Loucy (cell line): ENCODE results near the gene TMEM169.

ENCODE experiments used
- H2AFZ ChIP-seq: fragments of 200-600 bp; sonication (generic); 2 replicates; pipeline ENCODE4 v1.6.0; 2016; ENCODE audit warnings: antibody characterized with exemption, mild to moderate bottlenecking, low read length, moderate library complexity
- H3F3A ChIP-seq: fragments of 200-600 bp; 2 replicates; pipeline ENCODE4 v1.6.0; 2016; ENCODE audit warnings: antibody characterized with exemption, low read depth, mild to moderate bottlenecking
- H3K27me3 ChIP-seq: fragments of 200-600 bp; sonication (generic); 2 replicates; pipeline ENCODE4 v1.6.1; 2014; ENCODE audit warnings: low read length, mild to moderate bottlenecking; ENCODE audit not compliant: insufficient read depth, poor library complexity, severe bottlenecking
- H3K36me3 ChIP-seq: fragments of 200-600 bp; sonication (generic); 2 replicates; pipeline ENCODE4 v1.6.1; 2016; ENCODE audit warnings: low read length; ENCODE audit not compliant: insufficient read depth
- H3K4me1 ChIP-seq: fragments of 200-600 bp; sonication (generic); 2 replicates; pipeline ENCODE4 v1.5.1; 2014; ENCODE audit warnings: low read length, mild to moderate bottlenecking; ENCODE audit not compliant: insufficient read depth, poor library complexity, severe bottlenecking
- H3K4me2 ChIP-seq: fragments of 200-600 bp; sonication (generic); 2 replicates; pipeline ENCODE4 v1.6.0; 2014; ENCODE audit warnings: antibody characterized with exemption, low read length, low read depth, mild to moderate bottlenecking; ENCODE audit not compliant: poor library complexity, severe bottlenecking
- H3K4me3 ChIP-seq: fragments of 200-600 bp; sonication (generic); 2 replicates; pipeline ENCODE4 v1.5.1; 2014; ENCODE audit warnings: low read length, mild to moderate bottlenecking, mixed read lengths; ENCODE audit not compliant: poor library complexity, severe bottlenecking
- H3K79me2 ChIP-seq: fragments of 200-600 bp; sonication (generic); 2 replicates; pipeline ENCODE4 v1.6.1; 2014; ENCODE audit warnings: low read length; ENCODE audit not compliant: insufficient read depth
- H3K9ac ChIP-seq: fragments of 200-600 bp; sonication (generic); 2 replicates; pipeline ENCODE4 v1.6.0; 2014; ENCODE audit warnings: mild to moderate bottlenecking, low read depth, low read length, moderate library complexity; ENCODE audit not compliant: poor library complexity, severe bottlenecking
- H3K9me2 ChIP-seq: fragments of 200-600 bp; sonication (generic); replicated peaks from 2 replicates; pipeline ENCODE4 v1.6.1; 2016; ENCODE audit warnings: low read depth, low read length, mixed read lengths
- H3K9me3 ChIP-seq: fragments of 200-600 bp; sonication (generic); 2 replicates; pipeline ENCODE4 v1.6.1; 2014; ENCODE audit warnings: mild to moderate bottlenecking, antibody characterized with exemption, low read length, low read depth; ENCODE audit not compliant: insufficient read depth
- H4K20me1 ChIP-seq: fragments of 200-600 bp; sonication (generic); 2 replicates; pipeline ENCODE4 v1.6.0; 2014; ENCODE audit warnings: antibody characterized with exemption, low read length, mild to moderate bottlenecking; ENCODE audit not compliant: insufficient read depth, poor library complexity, severe bottlenecking
- CTCF ChIP-seq: fragments of 200-600 bp; sonication (generic); conservative IDR thresholded peaks from 2 replicates; pipeline ENCODE4 v1.5.1; 2014; ENCODE audit warnings: mild to moderate bottlenecking, antibody characterized with exemption, low read length
- EZH2phosphoT487 ChIP-seq: fragments of 200-600 bp; IDR thresholded peaks from 2 replicates; pipeline ENCODE4 v1.6.1; 2018; ENCODE audit warnings: antibody characterized with exemption, mild to moderate bottlenecking, moderate library complexity, borderline replicate concordance

The TMEM169 gene

GRCh38 chr2:216049452-216049851 is 32.3 kb upstream of the TMEM169 start:
- Histone ChIP-seq H3K79me2 (no peaks in the 10 kb centered on the region), H3K4me1 (no peaks in the 10 kb centered on the region), H3K4me2 (no peak overlapping the region), H3F3A (no peaks in the 10 kb centered on the region), H3K9ac (no peak overlapping the region), H3K4me3 (no peak overlapping the region), H3K9me2 (no peaks in the 10 kb centered on the region), H3K9me3 (no peaks in the 10 kb centered on the region), H3K27me3 (no peaks in the 10 kb centered on the region), H3K36me3 (no peaks in the 10 kb centered on the region), H2AFZ (no peak overlapping the region), H4K20me1 (no peaks in the 10 kb centered on the region)
- TF ChIP-seq CTCF (no peak), EZH2phosphoT487 (no peak)

GRCh38 chr2:216051350-216051749 is 30.4 kb upstream of the TMEM169 start:
- H3K36me3 ChIP-seq, result no peaks in the 10 kb centered on the region
- H3K9me2 ChIP-seq, result no peaks in the 10 kb centered on the region
- TF ChIP-seq CTCF (no peak), EZH2phosphoT487 (no peak)
- H3K4me1 ChIP-seq, result no peaks in the 10 kb centered on the region
- H3K9ac ChIP-seq, result no peak overlapping the region
- H3K4me3 ChIP-seq, result no peak overlapping the region
- no peak overlapping the region for H3K4me2 ChIP-seq
- no peaks in the 10 kb centered on the region for H3F3A ChIP-seq
- no peaks in the 10 kb centered on the region for H3K79me2 ChIP-seq
- no peaks in the 10 kb centered on the region for H3K9me3 ChIP-seq
- H3K27me3 ChIP-seq, result no peaks in the 10 kb centered on the region
- no peaks in the 10 kb centered on the region for H4K20me1 ChIP-seq
- no peak overlapping the region for H2AFZ ChIP-seq

GRCh38 chr2:216052420-216052819 is 29.3 kb upstream of the TMEM169 start:
- H3K79me2 ChIP-seq, result no peaks in the 10 kb centered on the region
- no peaks in the 10 kb centered on the region for H3K9me3 ChIP-seq
- no peaks in the 10 kb centered on the region for H3K4me1 ChIP-seq
- H2AFZ ChIP-seq, result no peak overlapping the region
- H3K36me3 ChIP-seq, result no peaks in the 10 kb centered on the region
- H3K9me2 ChIP-seq, result no peaks in the 10 kb centered on the region
- no peaks in the 10 kb centered on the region for H3K27me3 ChIP-seq
- no peak overlapping the region for H3K4me3 ChIP-seq
- no peaks in the 10 kb centered on the region for H3F3A ChIP-seq
- TF ChIP-seq EZH2phosphoT487, result no peak
- TF ChIP-seq CTCF, result no peak
- H4K20me1 ChIP-seq, result no peaks in the 10 kb centered on the region
- no peak overlapping the region for H3K4me2 ChIP-seq
- H3K9ac ChIP-seq, result no peak overlapping the region
